ENCODE measurements around the gene NPAS2. TPM values are rescaled to one million over a fixed set of nuclear protein-coding genes. Genes with fewer than 3 reads are reported as not detected.

NPAS2 gene
- total RNA-seq, 1 donor from 2014 or later, result 72.6 TPM

DNA sequence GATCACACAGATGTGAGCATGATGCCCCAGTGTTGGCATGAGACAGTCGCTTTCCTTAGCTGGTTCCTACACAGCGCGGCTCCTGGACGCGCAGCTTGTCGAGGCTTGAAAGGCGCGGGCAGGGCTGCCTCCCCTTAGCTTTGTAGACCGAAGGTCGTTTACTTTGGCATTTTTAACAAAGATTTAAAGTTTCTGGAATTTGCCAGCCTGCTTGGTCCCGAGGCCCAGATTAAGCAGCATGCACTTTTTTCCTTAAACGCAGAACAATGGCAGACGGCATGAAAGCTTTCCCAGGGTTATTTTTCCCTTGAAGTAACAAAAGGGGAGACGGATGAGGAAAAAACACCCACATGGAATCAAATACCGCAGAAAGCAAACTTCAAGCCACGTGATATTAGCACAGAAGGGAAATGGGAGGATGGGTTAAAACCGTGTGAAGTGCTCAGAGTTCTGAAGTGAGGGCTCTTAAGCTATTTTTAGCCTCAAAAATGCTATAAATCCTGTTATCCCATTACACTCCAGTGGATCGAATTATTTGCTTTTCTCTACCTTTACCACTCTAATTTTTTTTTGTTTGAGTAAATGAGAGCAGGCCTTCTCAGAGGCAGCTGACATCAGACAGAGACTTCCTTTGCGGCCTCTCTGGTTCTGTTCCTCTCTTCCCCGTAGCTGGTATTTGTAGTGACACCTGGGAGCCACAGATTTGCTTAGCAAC, 55.7 kb downstream of the NPAS2 start:
- no peak for DNase-seq (ENCODE audit: low spot score in 2 of 2)
- TF ChIP-seq, protein P1, sequence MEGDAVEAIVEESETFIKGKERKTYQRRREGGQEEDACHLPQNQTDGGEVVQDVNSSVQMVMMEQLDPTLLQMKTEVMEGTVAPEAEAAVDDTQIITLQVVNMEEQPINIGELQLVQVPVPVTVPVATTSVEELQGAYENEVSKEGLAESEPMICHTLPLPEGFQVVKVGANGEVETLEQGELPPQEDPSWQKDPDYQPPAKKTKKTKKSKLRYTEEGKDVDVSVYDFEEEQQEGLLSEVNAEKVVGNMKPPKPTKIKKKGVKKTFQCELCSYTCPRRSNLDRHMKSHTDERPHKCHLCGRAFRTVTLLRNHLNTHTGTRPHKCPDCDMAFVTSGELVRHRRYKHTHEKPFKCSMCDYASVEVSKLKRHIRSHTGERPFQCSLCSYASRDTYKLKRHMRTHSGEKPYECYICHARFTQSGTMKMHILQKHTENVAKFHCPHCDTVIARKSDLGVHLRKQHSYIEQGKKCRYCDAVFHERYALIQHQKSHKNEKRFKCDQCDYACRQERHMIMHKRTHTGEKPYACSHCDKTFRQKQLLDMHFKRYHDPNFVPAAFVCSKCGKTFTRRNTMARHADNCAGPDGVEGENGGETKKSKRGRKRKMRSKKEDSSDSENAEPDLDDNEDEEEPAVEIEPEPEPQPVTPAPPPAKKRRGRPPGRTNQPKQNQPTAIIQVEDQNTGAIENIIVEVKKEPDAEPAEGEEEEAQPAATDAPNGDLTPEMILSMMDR (IDR thresholded peaks at IDR 0.05), result no peak
- Histone ChIP-seq H3K27me3 (no peaks in the 10 kb centered on the region), H3K27ac (peak overlapping the region; percentile 9 to 64), H3K9me3 (no peaks in the 10 kb centered on the region), H3K4me3 (peak overlapping the region in 1 of 2 donors; percentile 4), H3K36me3 (no peaks in the 10 kb centered on the region), H3K4me1 (peaks cover 7 to 25% of the 10 kb centered on the region in 2 donors)
- intact Hi-C loops (cut with DNase I), result loop anchor here (2.0 to 5.0 kb wide), 3 partner anchors 52 to 102 kb away; no protein-coding TSS in a partner anchor

DNA sequence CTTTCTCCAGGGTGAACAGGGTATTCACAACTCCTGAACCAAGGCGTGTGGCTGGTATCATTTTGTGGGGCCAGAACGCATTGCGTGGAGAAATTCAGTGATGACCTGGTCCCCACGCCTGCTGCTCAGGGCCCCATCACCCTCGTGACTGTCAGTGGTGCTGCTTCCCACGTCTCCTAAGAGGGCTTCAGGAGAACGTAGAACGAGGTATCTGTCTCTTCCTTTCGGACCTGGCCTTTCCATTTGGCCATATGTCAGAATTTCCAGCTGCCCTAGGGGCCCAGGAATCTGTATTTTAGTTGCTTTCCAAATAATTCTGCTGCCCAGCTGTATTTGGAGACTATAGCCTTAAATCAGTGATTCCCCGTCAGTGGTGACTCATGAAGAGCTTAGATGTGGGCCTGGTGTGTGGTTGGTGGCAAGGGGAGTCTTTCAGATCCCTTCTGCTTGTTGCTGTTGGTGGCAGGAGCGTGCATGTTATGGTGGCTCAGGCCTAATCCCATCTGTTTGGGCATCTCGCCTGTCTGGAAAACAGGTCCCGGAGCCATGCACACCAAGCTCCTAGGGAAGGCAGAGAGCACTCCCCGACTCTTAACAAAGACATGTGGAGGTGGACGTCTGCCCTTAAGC, 56.4 kb downstream of the NPAS2 start:
- intact Hi-C loops (cut with DNase I), result loop anchor here (5.0 kb wide), 2 partner anchors 51 to 101 kb away; no protein-coding TSS in a partner anchor
- Histone ChIP-seq H3K4me3 (no peak overlapping the region), H3K4me1 (peaks cover 7 to 25% of the 10 kb centered on the region in 2 donors), H3K36me3 (no peaks in the 10 kb centered on the region), H3K27me3 (no peaks in the 10 kb centered on the region), H3K27ac (peak overlapping the region; percentile 9 to 64), H3K9me3 (no peaks in the 10 kb centered on the region)
- DNase-seq (ENCODE audit: low spot score in 2 of 2), result no peak
- TF ChIP-seq, protein P1 (IDR thresholded peaks at IDR 0.05), result no peak

DNA sequence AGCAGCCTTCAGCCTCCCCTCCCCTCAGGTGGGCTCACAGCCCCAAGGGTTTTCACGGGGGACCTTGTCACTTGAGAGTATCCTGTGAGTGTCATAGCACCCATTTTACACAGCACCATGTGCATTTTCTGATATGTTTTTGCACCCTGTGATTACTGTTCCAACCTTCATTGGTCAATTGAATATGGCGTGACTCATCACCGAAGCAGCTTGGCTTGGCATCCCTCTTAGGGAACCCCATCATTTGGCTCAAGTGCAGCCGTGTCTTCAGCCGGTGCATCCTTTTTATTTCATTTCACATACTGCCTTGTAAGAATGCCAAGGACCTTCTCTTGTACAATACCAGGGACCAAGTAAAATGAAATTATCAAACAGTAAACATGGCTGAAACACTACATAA, 57.6 kb downstream of the NPAS2 start:
- no peaks in the 10 kb centered on the region for H3K9me3 ChIP-seq
- H3K36me3 ChIP-seq, result no peaks in the 10 kb centered on the region
- TF ChIP-seq, protein P1 (IDR thresholded peaks at IDR 0.05), result no peak
- peaks cover 7 to 25% of the 10 kb centered on the region in 2 donors for H3K4me1 ChIP-seq
- intact Hi-C loops (cut with DNase I), result loop anchor here (5.0 kb wide), 2 partner anchors 50 to 100 kb away; no protein-coding TSS in a partner anchor
- peak overlapping the region; percentile 15 to 63 for H3K27ac ChIP-seq
- H3K4me3 ChIP-seq, result no peak overlapping the region
- H3K27me3 ChIP-seq, result no peaks in the 10 kb centered on the region
- no peak for DNase-seq (ENCODE audit: low spot score in 2 of 2)

DNA sequence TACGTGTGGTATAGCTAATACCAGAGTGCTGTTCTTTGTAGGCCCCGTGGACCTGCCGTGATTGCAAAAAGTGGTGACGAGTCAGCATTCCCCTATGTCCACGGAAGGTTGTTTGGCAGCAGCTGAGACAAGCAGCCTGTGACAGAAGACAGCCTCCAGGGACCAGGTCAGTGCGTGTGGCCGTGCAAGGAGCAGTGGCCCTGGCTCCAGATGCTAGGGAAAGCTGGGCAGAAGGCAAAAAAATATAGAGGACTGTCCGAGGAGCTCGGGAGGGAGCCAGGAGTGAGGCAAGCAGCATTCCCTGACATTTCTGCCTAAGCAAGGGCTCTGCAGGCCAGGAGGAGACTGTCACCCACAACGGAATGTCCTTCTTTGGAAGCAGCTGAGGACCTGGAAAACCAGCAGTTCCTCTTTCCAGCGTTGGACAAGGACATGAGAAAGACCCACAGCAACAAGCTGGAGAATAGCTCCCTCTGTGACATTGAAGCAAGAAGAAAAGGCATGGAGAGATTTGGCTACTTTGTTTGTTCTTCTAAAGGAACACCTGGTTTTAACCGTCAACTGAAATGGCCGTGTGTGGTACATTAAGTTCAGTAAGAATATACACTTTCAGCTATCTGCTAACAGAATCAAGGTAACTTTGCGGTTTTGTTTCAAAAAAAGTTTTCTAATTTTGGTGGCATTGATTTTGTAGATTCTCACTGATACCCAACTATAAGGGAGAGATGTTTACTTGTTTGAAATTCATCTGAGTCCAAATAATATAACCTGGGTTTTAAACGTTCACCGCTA, 58.3 kb downstream of the NPAS2 start:
- Histone ChIP-seq H3K4me3 (peak overlapping the region in 1 of 2 donors; percentile 9), H3K27ac (peak overlapping the region; percentile 15 to 63), H3K27me3 (no peaks in the 10 kb centered on the region), H3K36me3 (no peaks in the 10 kb centered on the region), H3K9me3 (no peaks in the 10 kb centered on the region), H3K4me1 (peaks cover 7 to 25% of the 10 kb centered on the region in 2 donors)
- DNase-seq (ENCODE audit: low spot score in 2 of 2), result peak in 1 of 2 donors; percentile 70
- intact Hi-C loops (cut with DNase I), result loop anchor here (5.0 kb wide), 2 partner anchors 49 to 99 kb away; no protein-coding TSS in a partner anchor
- TF ChIP-seq, protein P1 (IDR thresholded peaks at IDR 0.05), result no peak

DNA sequence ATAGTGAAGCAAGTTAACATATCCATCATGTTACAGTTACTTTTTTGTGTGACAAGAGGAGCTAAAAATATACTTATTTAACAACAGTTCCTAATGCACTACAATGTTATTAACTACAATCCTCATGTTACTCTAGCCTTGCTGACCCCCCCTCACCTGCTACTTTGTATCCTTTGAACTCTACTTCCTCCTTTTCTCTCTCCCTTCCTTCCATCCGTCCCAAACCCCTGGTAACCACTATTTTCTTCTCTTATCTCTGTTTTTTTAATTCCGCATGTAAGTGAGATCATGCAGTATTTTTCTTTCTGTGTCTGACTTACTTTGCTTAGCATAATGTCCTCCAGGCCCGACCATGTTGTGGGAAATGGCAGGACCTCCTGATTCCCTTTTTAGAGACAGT, 59.4 kb downstream of the NPAS2 start:
- H3K36me3 ChIP-seq, result no peaks in the 10 kb centered on the region
- no peak for DNase-seq (ENCODE audit: low spot score in 2 of 2)
- intact Hi-C loops (cut with DNase I), result loop anchor here (5.0 kb wide), 2 partner anchors 48 to 98 kb away; no protein-coding TSS in a partner anchor
- H3K4me1 ChIP-seq, result peaks cover 7 to 25% of the 10 kb centered on the region in 2 donors
- TF ChIP-seq, protein P1 (IDR thresholded peaks at IDR 0.05), result no peak
- H3K27me3 ChIP-seq, result no peaks in the 10 kb centered on the region
- H3K27ac ChIP-seq, result no peak overlapping the region
- H3K9me3 ChIP-seq, result no peaks in the 10 kb centered on the region
- H3K4me3 ChIP-seq, result no peak overlapping the region

Data from ascending aorta (tissue), 2 donors.